Upper lobe of right lung (tissue), 1 donor: ENCODE measurements around the gene CTXND1. TPM values are rescaled to one million over a fixed set of nuclear protein-coding genes. Genes with fewer than 3 reads are reported as not detected.

ENCODE experiments used
- ATAC-seq: fragments of 200-7000 bp; cut with Tn5 transposase; one replicate; pipeline ENCODE4 v1.9.1; 2020; ENCODE audit warnings: mild to moderate bottlenecking, moderate library complexity
- DNase-seq: peaks from one replicate; pipeline ENCODE4 v3.0.0-alpha.2; 2020
- H3K27ac ChIP-seq: fragments of 200-600 bp; one replicate; pipeline ENCODE4 v1.8.0; 2022
- H3K27me3 ChIP-seq: fragments of 200-600 bp; one replicate; pipeline ENCODE4 v1.8.0; 2022; ENCODE audit warnings: mild to moderate bottlenecking
- H3K36me3 ChIP-seq: fragments of 200-600 bp; one replicate; pipeline ENCODE4 v1.8.0; 2022
- H3K4me1 ChIP-seq: fragments of 200-600 bp; one replicate; pipeline ENCODE4 v1.8.0; 2022
- H3K4me3 ChIP-seq: fragments of 200-600 bp; one replicate; pipeline ENCODE4 v1.8.0; 2022; ENCODE audit warnings: mild to moderate bottlenecking
- H3K9me3 ChIP-seq: fragments of 200-600 bp; one replicate; pipeline ENCODE4 v1.8.0; 2022
- CTCF ChIP-seq: fragments of 200-600 bp; IDR thresholded peaks from one replicate; pipeline ENCODE4 v1.8.0; 2022; ENCODE audit warnings: antibody characterized with exemption
- intact Hi-C: fragments of 100-400 bp; cut with DNase I; formaldehyde crosslinking; loops from one replicate; pipeline ENCODE4 v1.11.0; 2022
- total RNA-seq: library from RNA; stranded (reverse); fragmentation: NEBNext Ultra II Directional; extraction: Animal tissue kit (Norgen Biotek cat#: 25700); gene quantifications from one replicate; pipeline ENCODE4 v1.2.1, GENCODE V29; 2021
- donor health status: DM: no; HTN: yes; CAD: no; lungs with severe emphysema.

Gene CTXND1
- total RNA-seq, 1 donor from 2014 or later = 1.9 TPM

- Histone ChIP-seq H3K4me3 (no peak overlapping the region), H3K36me3 (peaks cover 16% of the 10 kb centered on the region), H3K9me3 (no peaks in the 10 kb centered on the region), H3K4me1 (peaks cover 24% of the 10 kb centered on the region), H3K27me3 (no peaks in the 10 kb centered on the region), H3K27ac (peak overlapping the region; percentile 38)
- DNase-seq = no peak
- TF ChIP-seq CTCF = no peak
- no peak for ATAC-seq
- intact Hi-C loops = no loop called here
Measured at GRCh38 chr15:80161468-80162016, 90.5 kb downstream of the CTXND1 start.

- peak overlapping the region; percentile 38 for H3K27ac ChIP-seq
- intact Hi-C loops = no loop called here
- no peaks in the 10 kb centered on the region for H3K27me3 ChIP-seq
- no peak overlapping the region for H3K4me3 ChIP-seq
- no peak for TF ChIP-seq CTCF
- H3K9me3 ChIP-seq = no peaks in the 10 kb centered on the region
- peak; percentile 96 for ATAC-seq
- H3K36me3 ChIP-seq = peaks cover 16% of the 10 kb centered on the region
- peak; percentile 86 for DNase-seq
- peaks cover 28% of the 10 kb centered on the region for H3K4me1 ChIP-seq
Measured at GRCh38 chr15:80160570-80161156, 91.3 kb downstream of the CTXND1 start.

- no peak for DNase-seq
- H3K27me3 ChIP-seq = no peaks in the 10 kb centered on the region
- no peaks in the 10 kb centered on the region for H3K9me3 ChIP-seq
- TF ChIP-seq CTCF = no peak
- H3K4me3 ChIP-seq = no peak overlapping the region
- H3K36me3 ChIP-seq = peaks cover 16% of the 10 kb centered on the region
- ATAC-seq = no peak
- peak overlapping the region; percentile 38 for H3K27ac ChIP-seq
- peaks cover 28% of the 10 kb centered on the region for H3K4me1 ChIP-seq
- intact Hi-C loops = no loop called here
Measured at GRCh38 chr15:80159811-80160569, 92.0 kb downstream of the CTXND1 start.

GRCh38 chr15:80159301-80159700, 92.7 kb downstream of the CTXND1 start:
- DNase-seq (no peak), ATAC-seq (no peak)
- H3K4me3 ChIP-seq = no peak overlapping the region
- H3K9me3 ChIP-seq = no peaks in the 10 kb centered on the region
- no peaks in the 10 kb centered on the region for H3K27me3 ChIP-seq
- intact Hi-C loops = no loop called here
- TF ChIP-seq CTCF = no peak
- H3K36me3 ChIP-seq = peaks cover 12% of the 10 kb centered on the region
- H3K27ac ChIP-seq = no peak overlapping the region
- peaks cover 33% of the 10 kb centered on the region for H3K4me1 ChIP-seq

GRCh38 chr15:80157215-80157614, 94.8 kb downstream of the CTXND1 start:
- intact Hi-C loops = no loop called here
- DNase-seq (no peak), ATAC-seq (no peak)
- Histone ChIP-seq H3K36me3 (no peaks in the 10 kb centered on the region), H3K27ac (no peak overlapping the region), H3K27me3 (no peaks in the 10 kb centered on the region), H3K4me3 (no peak overlapping the region), H3K9me3 (no peaks in the 10 kb centered on the region), H3K4me1 (peaks cover 45% of the 10 kb centered on the region)
- no peak for TF ChIP-seq CTCF
